HL-60 (cell line): ENCODE results near the gene TM4SF1.
"Not testable (repeated sequence)": the region's sequence is repeated elsewhere in the genome, so short reads cannot be mapped to it uniquely, and the experiment has no call there.

Source experiments
- DNase-seq, 2 experiments: peaks; one replicate each; pipeline ENCODE4 v3.0.0-alpha.2; 2010 to 2020; ENCODE audit warnings: low read depth in 1 of 2, low spot score in 1 of 2
- H3K27ac ChIP-seq: fragments of 250-450 bp; sonication (Bioruptor Pico); replicated peaks from 2 replicates; pipeline ENCODE4 v1.5.1; 2020; ENCODE audit warnings: mild to moderate bottlenecking, moderate library complexity
- H3K27me3 ChIP-seq: fragments of 250-450 bp; sonication (Bioruptor Pico); 2 replicates; pipeline ENCODE4 v1.5.1; 2021; ENCODE audit warnings: mild to moderate bottlenecking, moderate library complexity; ENCODE audit not compliant: insufficient read depth, poor library complexity, severe bottlenecking
- H3K4me3 ChIP-seq: replicated peaks from 2 replicates; pipeline ENCODE4 v1.5.1; 2011; ENCODE audit warnings: mild to moderate bottlenecking, control low read depth, low read length; ENCODE audit not compliant: insufficient read depth
- CTCF ChIP-seq: IDR thresholded peaks from one replicate; pipeline ENCODE4 v1.5.1; 2011; ENCODE audit warnings: low read length, control low read depth, inconsistent platforms; ENCODE audit not compliant: insufficient read depth
- GABPA ChIP-seq: IDR thresholded peaks from 2 replicates; pipeline ENCODE4 v1.6.1; 2012; ENCODE audit warnings: low read depth
- POLR2AphosphoS5 ChIP-seq: IDR thresholded peaks from 2 replicates; pipeline ENCODE4 v1.6.1; 2012; ENCODE audit warnings: low read depth
- REST ChIP-seq: IDR thresholded peaks from 2 replicates; pipeline ENCODE4 v1.6.1; 2012; ENCODE audit warnings: low read depth; ENCODE audit not compliant: insufficient replicate concordance
- SPI1 ChIP-seq: IDR thresholded peaks from 2 replicates; pipeline ENCODE4 v1.6.1; 2012; ENCODE audit warnings: low read depth, mild to moderate bottlenecking, borderline replicate concordance

The TM4SF1 gene

GRCh38 chr3:149381173-149382100, 4.0 kb upstream of the TM4SF1 start:
- Histone ChIP-seq H3K27me3 (no peaks in the 10 kb centered on the region), H3K4me3 (no peak overlapping the region), H3K27ac (no peak overlapping the region)
- TF ChIP-seq REST, result no peak
- no peak for DNase-seq

- not testable (repeated sequence) for H3K4me3 ChIP-seq
Measured at GRCh38 chr3:149380220-149380619, 2.8 kb upstream of the TM4SF1 start.

GRCh38 chr3:149378478-149379309, 1.2 kb upstream of the TM4SF1 start:
- H3K4me3 ChIP-seq, result no peak overlapping the region

More at GRCh38 chr3:149380220-149380619, 2.8 kb upstream of the TM4SF1 start:
- DNase-seq, H3K27me3 ChIP-seq, H3K27ac ChIP-seq: not testable (repeated sequence)

GRCh38 chr3:149376718-149377407, 586 bp downstream of the TM4SF1 start:
- TF ChIP-seq SPI1, result no peak
- TF ChIP-seq REST, result no peak
- no peak for TF ChIP-seq GABPA
- no peak for TF ChIP-seq CTCF
- no peak for TF ChIP-seq POLR2AphosphoS5
- Histone ChIP-seq H3K27me3 (no peaks in the 10 kb centered on the region), H3K27ac (no peak overlapping the region), H3K4me3 (no peak overlapping the region)
- DNase-seq, result no peak

More at GRCh38 chr3:149378478-149379309, 1.2 kb upstream of the TM4SF1 start:
- TF ChIP-seq POLR2AphosphoS5, result no peak
- no peak for TF ChIP-seq CTCF
- no peak for TF ChIP-seq GABPA
- H3K27me3 ChIP-seq, result no peaks in the 10 kb centered on the region
- no peak overlapping the region for H3K27ac ChIP-seq
- DNase-seq, result no peak
